Measurements from ENCODE around the gene CHMP6.

Gene CHMP6

DNA sequence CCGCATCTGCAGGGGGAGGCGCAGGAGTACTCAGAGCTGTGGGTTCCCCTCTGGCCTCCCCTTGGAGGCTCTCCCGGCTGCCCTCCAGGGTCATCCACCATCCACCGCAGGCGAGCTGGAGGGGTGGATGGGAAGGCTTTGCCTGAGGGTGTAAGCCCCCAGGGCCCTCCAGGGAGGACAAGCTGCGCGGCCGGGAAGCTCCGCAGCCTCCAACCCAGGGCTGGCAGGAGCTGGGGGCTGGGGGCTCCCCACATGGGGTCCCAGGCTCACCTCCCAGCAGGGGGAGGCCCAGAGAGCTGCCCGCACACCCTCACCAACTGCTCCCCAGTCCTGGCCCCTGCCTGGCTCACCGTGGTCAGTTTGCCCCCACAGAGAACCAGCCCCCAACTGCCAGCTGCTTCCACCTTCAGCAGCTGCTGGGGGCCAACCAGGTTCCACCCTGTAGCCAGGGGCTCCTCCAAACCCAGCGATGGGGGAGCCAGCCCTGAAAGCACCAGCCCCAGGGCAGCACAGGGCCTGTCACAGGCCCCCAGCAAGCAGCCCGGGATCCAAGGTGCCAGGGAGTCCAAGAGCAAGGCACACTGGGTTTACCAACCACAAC lies 19.8 kb upstream of the CHMP6 start:
- no peak for DNase-seq

- no peak for DNase-seq
Measured at GRCh38 chr17:80976701-80977100, 14.9 kb upstream of the CHMP6 start.

DNA sequence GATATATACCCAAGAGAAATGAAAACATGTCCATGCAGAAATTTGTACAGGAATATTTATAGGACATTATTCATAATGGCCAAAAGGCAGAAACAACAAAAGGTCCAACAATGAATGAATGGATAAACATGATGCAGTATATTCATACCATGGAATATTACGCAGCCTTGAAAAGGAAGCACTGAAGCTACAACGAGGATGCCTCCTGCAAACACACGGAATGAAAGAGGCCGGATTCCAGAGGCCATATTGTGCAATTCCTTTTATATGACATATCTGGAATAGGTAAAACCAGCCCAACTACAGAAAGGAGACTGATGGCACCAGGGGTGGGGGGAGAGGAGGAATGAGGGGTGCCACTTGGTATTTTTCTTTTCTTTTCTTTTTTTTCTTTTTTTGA lies 14.5 kb upstream of the CHMP6 start:
- DNase-seq: no peak

GRCh38 chr17:80978499-80979497 lies 12.8 kb upstream of the CHMP6 start:
- no peak for DNase-seq

DNA sequence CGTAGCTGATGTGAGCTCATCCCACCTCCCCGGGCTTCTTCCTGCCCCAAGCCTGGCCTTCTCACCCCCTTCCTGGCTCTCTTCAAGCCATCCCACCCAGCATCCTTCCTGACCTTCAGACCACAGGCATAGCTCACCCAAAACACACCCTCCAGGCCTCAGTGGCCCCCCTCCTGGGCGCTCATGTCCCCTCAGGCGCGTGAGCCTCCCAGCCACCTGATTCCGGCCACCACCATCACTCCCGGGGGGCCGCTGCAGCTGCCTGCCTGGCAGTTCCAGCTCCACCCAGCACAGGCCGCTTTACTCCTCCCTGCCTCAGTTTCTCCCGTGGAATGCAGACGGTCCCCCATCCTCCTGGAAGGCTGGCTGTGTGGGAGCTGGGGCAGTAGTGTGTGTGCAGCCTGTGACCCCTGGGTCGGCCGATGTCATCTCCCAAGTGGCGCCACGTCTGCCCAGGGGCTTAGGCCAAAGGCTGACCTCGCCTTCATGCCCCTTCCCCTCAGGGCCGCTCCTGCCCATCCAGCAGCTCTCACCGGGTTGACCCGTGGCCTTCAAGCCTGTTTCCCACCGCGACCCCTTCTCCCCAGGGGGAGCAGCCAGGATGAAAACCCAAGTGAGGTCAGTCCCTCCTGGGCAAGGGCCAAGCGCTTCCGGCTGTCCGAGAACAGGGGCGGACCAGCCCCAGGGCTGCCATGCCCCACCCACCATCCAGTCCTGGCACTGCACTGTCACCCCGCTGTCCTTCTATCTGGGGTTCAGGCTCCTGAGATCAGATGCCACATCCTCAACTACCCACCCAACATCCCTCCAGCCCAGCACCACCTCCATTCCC lies 11.9 kb upstream of the CHMP6 start:
- no peak for DNase-seq

DNA sequence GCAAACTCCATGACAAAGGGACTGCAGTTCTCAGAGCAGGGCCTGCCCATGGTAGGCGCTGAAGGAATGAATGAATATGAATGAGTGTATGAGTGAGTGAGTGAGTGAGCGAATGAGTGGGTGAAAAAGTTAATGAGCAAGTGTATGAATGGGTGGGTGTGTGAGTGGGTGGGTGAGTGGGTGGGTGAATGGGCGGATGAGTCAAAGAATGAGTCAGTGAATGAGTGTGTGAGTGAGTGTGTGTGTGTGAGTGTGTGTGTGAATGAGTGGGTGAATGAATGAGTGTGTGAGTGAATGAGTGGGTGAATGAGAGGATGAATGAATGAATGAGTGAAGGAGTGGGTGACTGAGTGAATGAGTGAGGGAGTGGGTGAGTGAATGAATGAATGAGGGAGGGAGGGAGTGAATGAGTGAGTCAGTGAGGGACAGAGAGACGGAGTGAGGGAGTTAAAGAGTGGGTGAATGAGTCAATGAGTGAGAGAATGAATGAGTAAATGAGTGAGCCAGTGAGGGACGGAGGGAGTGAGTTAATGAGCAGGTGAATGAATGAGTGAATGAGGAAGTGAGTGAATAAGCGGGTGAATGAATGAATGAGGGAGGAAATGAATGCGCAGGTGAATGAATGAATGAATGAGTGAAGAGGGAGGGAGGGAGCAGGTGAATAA lies 11.1 kb upstream of the CHMP6 start:
- no peak for DNase-seq

- DNase-seq: peak; percentile 80
Measured at GRCh38 chr17:80981062-80981902, 10.4 kb upstream of the CHMP6 start.

GRCh38 chr17:80981929-80982425 lies 9.7 kb upstream of the CHMP6 start:
- DNase-seq: no peak

DNA sequence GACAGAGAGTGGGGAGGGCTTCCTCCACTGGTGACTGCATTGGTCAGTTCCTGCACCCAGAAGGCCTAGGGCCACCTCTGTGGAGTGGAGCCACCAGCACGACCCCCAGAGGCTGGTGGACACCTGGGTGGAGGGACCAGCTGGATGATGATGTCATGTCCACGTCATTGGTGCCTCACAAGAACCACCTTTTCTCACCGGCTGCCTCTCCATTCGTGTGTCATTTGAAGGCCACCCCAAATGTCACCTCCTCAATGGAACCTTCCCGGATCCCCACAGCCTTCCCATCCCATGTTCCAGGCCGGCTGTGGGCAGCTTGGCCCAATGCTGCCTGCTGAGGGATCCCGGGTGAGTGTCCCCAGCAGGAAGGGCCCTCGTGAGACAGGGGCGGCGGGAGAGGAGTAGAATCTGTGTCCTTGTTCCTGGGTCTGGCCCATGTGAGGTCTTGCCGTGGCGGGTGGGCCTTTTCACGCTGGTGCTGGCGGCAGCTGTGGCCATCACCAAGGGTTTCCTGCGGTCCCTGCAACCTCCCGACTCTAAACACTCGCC lies 9.1 kb upstream of the CHMP6 start:
- no peak for DNase-seq

DNA sequence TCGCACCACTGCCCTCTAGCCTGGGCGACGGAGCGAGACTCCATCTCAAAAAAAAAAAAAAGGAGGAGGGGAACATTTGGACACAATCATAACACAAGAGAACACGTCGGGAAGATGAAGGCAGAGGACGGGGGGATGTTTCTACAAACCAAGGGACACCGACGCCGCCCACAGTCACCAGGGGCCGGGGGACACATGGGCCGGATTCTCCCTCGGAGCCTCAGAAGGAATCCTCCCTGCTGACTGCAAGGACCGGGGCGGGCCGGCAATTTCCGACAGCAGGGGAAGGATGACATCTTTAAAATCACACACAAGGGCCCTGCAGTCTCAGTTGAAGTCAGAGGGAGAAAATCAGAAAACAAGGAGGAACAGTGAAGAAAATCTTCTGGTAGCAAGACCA lies 8.1 kb upstream of the CHMP6 start:
- no peak for DNase-seq

GRCh38 chr17:80984749-80985148 lies 6.9 kb upstream of the CHMP6 start:
- no peak for DNase-seq

DNA sequence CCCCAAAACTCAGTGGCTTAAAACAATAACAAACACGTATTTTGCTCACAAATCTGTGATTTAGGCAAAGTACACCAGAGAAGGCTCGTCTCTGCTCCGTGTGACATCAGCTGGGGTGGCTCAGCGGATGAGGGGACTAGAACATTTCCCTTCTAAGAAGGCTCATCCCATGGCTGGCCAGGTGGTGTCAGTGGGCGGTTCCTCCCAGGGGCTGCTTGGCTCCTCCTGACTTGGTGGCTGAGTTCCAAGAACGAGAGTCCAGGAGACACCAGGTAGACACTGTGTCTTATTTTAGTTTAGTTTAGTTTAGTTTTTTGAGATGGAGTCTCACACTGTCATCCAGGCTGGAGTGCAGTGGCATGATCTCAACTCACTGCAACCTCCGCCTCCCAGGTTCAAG lies 5.6 kb upstream of the CHMP6 start:
- DNase-seq: no peak

DNA sequence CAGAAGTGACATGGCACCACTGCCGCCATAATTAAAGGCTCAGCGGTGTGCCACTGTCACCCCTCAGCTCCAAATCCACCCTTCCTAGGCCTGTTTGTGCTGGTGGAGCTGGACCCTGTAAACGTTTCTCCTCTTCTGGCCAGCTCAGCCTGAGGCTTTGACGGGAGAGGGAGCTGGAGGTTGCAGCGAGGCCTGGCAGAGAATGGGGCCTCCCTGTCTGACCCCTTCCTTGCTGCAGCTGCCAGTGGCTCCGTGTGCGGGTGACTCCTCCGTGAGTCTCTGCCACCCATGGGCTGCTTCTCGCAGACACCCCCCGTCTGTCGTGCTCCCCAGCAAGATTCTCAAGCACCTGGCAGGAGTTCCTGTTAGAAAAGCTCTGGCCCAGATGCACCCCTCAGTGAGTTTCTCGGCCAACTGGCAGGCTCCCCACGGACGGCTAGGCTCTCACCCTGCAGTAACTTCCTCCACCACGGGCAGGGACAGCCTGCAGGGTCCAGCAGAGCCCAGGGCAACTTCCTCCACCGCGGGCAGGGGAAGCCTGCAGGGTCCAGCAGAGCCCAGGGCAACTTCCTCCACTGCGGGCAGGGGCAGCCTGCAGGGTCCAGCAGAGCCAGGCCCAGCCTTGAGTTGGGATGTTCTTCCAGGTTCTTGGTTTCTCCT lies 4.7 kb upstream of the CHMP6 start:
- no peak for DNase-seq

DNA sequence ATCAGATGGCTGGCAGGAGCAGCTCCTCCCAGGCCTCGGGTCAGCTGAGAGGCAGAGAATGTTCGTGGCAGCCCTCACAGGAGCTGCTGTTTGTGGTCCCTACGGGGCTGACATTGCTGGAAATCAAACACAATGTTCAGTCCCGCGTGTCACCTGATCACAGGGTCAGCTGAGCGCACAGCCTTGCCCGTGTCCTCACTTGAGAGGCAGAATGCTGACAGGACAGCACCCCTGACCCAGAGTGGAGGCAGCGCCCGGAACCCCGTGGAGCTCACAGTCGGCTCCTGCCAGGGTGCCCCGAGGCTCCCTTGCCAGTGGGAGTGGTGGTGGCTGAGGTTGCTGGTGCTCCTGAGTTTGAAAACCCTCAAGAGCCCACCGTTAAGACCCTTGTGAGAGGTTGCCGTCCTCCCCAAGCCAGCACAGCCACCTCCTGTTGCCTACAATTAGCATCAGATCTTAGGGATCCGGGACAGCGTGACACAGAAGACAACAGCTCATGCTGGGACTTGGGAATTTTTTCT lies 3.6 kb upstream of the CHMP6 start:
- DNase-seq: no peak

GRCh38 chr17:80989586-80989913 lies 2.1 kb upstream of the CHMP6 start:
- no peak for DNase-seq

GRCh38 chr17:80990921-80991644 lies 558 bp upstream of the CHMP6 start:
- DNase-seq: peak; percentile 61

DNA sequence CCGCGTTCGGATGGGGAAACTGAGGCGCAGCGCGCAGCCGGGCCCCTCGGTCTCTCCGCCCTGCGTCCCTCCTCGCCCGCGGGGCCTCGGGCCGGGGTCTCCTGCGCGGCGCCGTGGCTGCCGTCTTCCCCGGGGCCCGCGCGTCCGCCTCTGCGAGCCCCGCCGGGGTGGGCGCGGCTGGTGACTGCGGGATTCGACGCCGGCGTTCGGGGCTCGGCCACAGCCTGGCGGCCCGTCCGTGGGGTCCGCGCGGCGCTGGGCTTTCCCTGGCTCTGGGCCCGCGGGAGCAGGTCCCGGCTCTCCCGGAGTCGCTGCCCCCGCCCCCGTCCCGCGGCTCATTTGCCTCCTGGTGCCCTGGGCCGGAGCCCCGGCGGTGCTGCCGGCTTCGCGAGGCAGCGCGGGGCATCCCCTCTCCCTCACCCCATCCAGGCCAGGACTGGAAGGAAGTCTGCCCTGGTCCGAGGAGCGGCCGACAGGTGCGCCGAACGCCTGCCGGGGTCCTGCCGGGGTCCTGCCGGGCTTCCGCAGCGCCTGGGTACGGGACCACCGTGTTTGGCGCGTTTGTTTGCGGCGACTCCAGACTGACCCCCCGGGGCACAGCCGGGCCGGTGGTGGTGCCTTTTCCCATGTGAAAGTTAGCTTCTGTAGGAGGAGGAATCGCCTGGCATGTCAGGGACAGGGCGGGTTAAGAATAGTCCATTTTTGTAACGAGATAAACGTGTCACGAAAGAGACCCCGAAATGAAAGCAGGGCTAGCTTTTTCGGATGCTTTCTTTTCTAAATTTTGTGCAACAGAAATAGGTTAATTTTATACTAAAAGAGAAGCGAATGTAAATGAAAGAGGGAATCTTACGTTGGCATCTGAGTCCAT lies 671 bp downstream of the CHMP6 start:
- DNase-seq: peak; percentile 66

DNA sequence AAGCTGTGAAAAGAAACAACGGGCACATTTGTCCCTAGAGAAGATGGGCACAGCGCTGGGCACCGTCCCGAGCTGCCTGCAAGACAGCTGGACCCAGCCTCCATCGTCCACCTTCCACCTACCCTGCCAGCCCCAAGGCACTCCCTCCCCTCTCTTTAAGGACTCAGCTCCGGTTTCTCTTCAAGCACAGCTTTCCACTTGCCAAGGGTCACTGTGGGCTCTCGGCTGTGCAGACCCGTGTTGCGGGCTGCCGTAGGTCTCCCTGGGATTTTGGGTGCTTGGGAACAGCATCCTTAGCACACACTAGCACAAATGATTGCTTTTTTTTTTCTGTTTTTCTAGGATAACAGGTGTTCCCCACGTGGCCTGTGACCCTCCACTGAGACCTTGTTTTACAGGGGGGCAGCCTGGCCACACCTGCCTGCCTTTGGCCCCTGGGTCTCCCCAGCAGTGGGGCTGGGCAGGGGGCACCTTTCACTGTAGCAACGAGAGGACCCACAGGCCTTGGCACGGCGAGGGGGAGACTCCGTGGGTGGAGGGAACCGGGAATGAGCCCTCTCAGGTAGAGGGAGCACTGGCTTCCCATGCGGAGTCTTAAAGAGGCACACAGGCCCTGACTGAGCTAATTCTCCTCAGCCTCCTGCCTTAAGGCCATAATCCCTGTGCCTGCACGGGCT lies 1.4 kb downstream of the CHMP6 start:
- DNase-seq: no peak
